Suprapubic skin (tissue), 4 donors: ENCODE results near the gene SERTAD1. TPM values are rescaled to one million over a fixed set of nuclear protein-coding genes. Genes with fewer than 3 reads are reported as not detected.

ENCODE experiments used
- DNase-seq, 2 donors: peaks; one replicate each; pipeline ENCODE4 v3.0.0-alpha.2; 2019; ENCODE audit warnings: low spot score in 2 of 2
- H3K27ac ChIP-seq: fragments of 200-600 bp; sonication (generic); one replicate; pipeline ENCODE4 v1.5.1; 2019
- H3K27me3 ChIP-seq: fragments of 200-600 bp; sonication (generic); one replicate; pipeline ENCODE4 v1.5.1; 2019
- H3K36me3 ChIP-seq: fragments of 200-600 bp; sonication (generic); one replicate; pipeline ENCODE4 v1.5.1; 2019
- H3K4me1 ChIP-seq: fragments of 200-600 bp; sonication (generic); one replicate; pipeline ENCODE4 v1.5.1; 2019
- H3K4me3 ChIP-seq: fragments of 200-600 bp; sonication (generic); one replicate; pipeline ENCODE4 v1.5.1; 2019; ENCODE audit warnings: mild to moderate bottlenecking
- H3K9me3 ChIP-seq: fragments of 200-600 bp; sonication (generic); one replicate; pipeline ENCODE4 v1.5.1; 2019
- CTCF ChIP-seq, 2 donors: fragments of 200-600 bp in 1 of 2; fragments of 450-650 bp in 1 of 2; sonication (generic) in 1 of 2; IDR thresholded peaks; one replicate each; pipeline ENCODE4 v1.5.1; 2016 to 2019; ENCODE audit warnings: antibody characterized with exemption in 2 of 2, mild to moderate bottlenecking in 1 of 2, moderate library complexity in 1 of 2
- EP300 ChIP-seq: sonication (generic); formaldehyde crosslinking; IDR thresholded peaks from one replicate; pipeline ENCODE4 v1.6.1; 2017; ENCODE audit warnings: antibody characterized with exemption
- POLR2A ChIP-seq, 2 donors: fragments of 450-650 bp; IDR thresholded peaks; one replicate each; pipeline ENCODE4 v1.6.1; 2017; ENCODE audit warnings: antibody characterized with exemption in 2 of 2, mild to moderate bottlenecking in 2 of 2, moderate library complexity in 2 of 2
- POLR2AphosphoS5 ChIP-seq, 3 donors: sonication (generic); formaldehyde crosslinking; IDR thresholded peaks; one replicate each; pipeline ENCODE4 v1.6.1; 2017; ENCODE audit warnings: antibody characterized with exemption in 3 of 3
- WGBS: methylation state at CpG from one replicate; pipeline ENCODE4 v1.1.5; 2018; 5-methylcytosine and 5-hydroxymethylcytosine counted together
- total RNA-seq, 4 donors: library from RNA; depleted of rRNA; stranded (reverse); fragments of >200 nt; gene quantifications; one replicate each; pipeline ENCODE4 v1.1.0, GENCODE V29; 2016

Gene SERTAD1
- total RNA-seq, 4 donors from 2014 or later = 8.5 to 33.9 (median 20.6) TPM

- Histone ChIP-seq H3K4me1 (peaks cover 44% of the 10 kb centered on the region), H3K27me3 (no peaks in the 10 kb centered on the region), H3K36me3 (peaks cover 10% of the 10 kb centered on the region), H3K9me3 (no peaks in the 10 kb centered on the region), H3K4me3 (peak overlapping the region; percentile 73), H3K27ac (peak overlapping the region; percentile 97)
- TF ChIP-seq EP300 (no peak), POLR2AphosphoS5 (IDR thresholded peaks at IDR 0.05) (no peak), CTCF (IDR thresholded peaks at IDR 0.05) (no peak), POLR2A (IDR thresholded peaks at IDR 0.05) (no peak)
- no peak for DNase-seq
- 88% methylated on average over 6 of the region's 6 CpGs for WGBS
Observed at GRCh38 chr19:40423938-40424337, 1.9 kb downstream of the SERTAD1 start.

GRCh38 chr19:40422748-40423566, 2.8 kb downstream of the SERTAD1 start:
- peaks cover 10% of the 10 kb centered on the region for H3K36me3 ChIP-seq
- H3K9me3 ChIP-seq = no peaks in the 10 kb centered on the region
- no peak for DNase-seq
- peak overlapping the region; percentile 34 for H3K27ac ChIP-seq
- H3K4me1 ChIP-seq = peaks cover 44% of the 10 kb centered on the region
- no peaks in the 10 kb centered on the region for H3K27me3 ChIP-seq
- TF ChIP-seq POLR2A (IDR thresholded peaks at IDR 0.05) (no peak), POLR2AphosphoS5 (IDR thresholded peaks at IDR 0.05) (no peak), EP300 (no peak), CTCF (IDR thresholded peaks at IDR 0.05) (no peak)
- WGBS = 86% methylated on average over 21 of the region's 31 CpGs
- no peak overlapping the region for H3K4me3 ChIP-seq

- peak overlapping the region; percentile 64 for H3K4me3 ChIP-seq
- H3K36me3 ChIP-seq = peaks cover 10% of the 10 kb centered on the region
- whole genome bisulfite sequencing = 78% methylated on average over 16 of the region's 16 CpGs
- peak overlapping the region; percentile 97 for H3K27ac ChIP-seq
- TF ChIP-seq EP300 (no peak), CTCF (IDR thresholded peaks at IDR 0.05) (no peak), POLR2A (IDR thresholded peaks at IDR 0.05) (no peak), POLR2AphosphoS5 (IDR thresholded peaks at IDR 0.05) (no peak)
- H3K9me3 ChIP-seq = no peaks in the 10 kb centered on the region
- H3K4me1 ChIP-seq = peaks cover 48% of the 10 kb centered on the region
- DNase-seq = no peak
- H3K27me3 ChIP-seq = no peaks in the 10 kb centered on the region
Observed at GRCh38 chr19:40421993-40422747, 3.6 kb downstream of the SERTAD1 start.

GRCh38 chr19:40420766-40421765, 4.7 kb downstream of the SERTAD1 start:
- Histone ChIP-seq H3K27ac (peak overlapping the region; percentile 97), H3K4me1 (peaks cover 44% of the 10 kb centered on the region), H3K36me3 (peaks cover 10% of the 10 kb centered on the region), H3K27me3 (no peaks in the 10 kb centered on the region), H3K4me3 (peak overlapping the region; percentile 64), H3K9me3 (no peaks in the 10 kb centered on the region)
- TF ChIP-seq POLR2A (IDR thresholded peaks at IDR 0.05) (peak in 1 of 2 donors; percentile 67), CTCF (IDR thresholded peaks at IDR 0.05) (peak; percentile 91 to 94), EP300 (no peak), POLR2AphosphoS5 (IDR thresholded peaks at IDR 0.05) (peak in 2 of 3 donors; percentile 71 to 88)
- WGBS = 4% methylated on average over 32 of the region's 56 CpGs
- peak; percentile 96 to 97 for DNase-seq
